HL-60/S4 (cell line): ENCODE data around the gene DYSF.

Experiments
- in situ Hi-C: fragments of 300-500 bp; cut with MboI; formaldehyde crosslinking; loops from 2 replicates; pipeline ENCODE4 v1.14.3; 2022; ENCODE audit warnings: low sequenced_read_pairs

DYSF gene

GRCh38 chr2:71695235-71696120 is 242.1 kb downstream of the DYSF start:
- in situ Hi-C loops = no loop called here

- in situ Hi-C loops = no loop called here
These were observed 243.0 kb downstream of the DYSF start for GRCh38 chr2:71696381-71696780.

- in situ Hi-C loops = no loop called here
These were observed 244.0 kb downstream of the DYSF start for GRCh38 chr2:71697106-71698004.

- in situ Hi-C loops = no loop called here
These were observed 246.1 kb downstream of the DYSF start for GRCh38 chr2:71699428-71699827.

GRCh38 chr2:71700041-71700657 is 246.8 kb downstream of the DYSF start:
- in situ Hi-C loops = no loop called here

- in situ Hi-C loops = no loop called here
These were observed 247.5 kb downstream of the DYSF start for GRCh38 chr2:71700658-71701397.

GRCh38 chr2:71702071-71702970 is 249.0 kb downstream of the DYSF start:
- in situ Hi-C loops = no loop called here

GRCh38 chr2:71702971-71703898 is 249.9 kb downstream of the DYSF start:
- in situ Hi-C loops = no loop called here

GRCh38 chr2:71704131-71704561 is 250.8 kb downstream of the DYSF start:
- in situ Hi-C loops = no loop called here

GRCh38 chr2:71704688-71705087 is 251.3 kb downstream of the DYSF start:
- in situ Hi-C loops = no loop called here

GRCh38 chr2:71705171-71705960 is 252.0 kb downstream of the DYSF start:
- in situ Hi-C loops = no loop called here

- in situ Hi-C loops = no loop called here
These were observed 252.8 kb downstream of the DYSF start for GRCh38 chr2:71706121-71706520.

GRCh38 chr2:71706836-71707235 is 253.5 kb downstream of the DYSF start:
- in situ Hi-C loops = no loop called here

- in situ Hi-C loops = no loop called here
These were observed 257.2 kb downstream of the DYSF start for GRCh38 chr2:71710367-71711132.

GRCh38 chr2:71711133-71711855 is 257.9 kb downstream of the DYSF start:
- in situ Hi-C loops = no loop called here

GRCh38 chr2:71712158-71712818 is 258.9 kb downstream of the DYSF start:
- in situ Hi-C loops = no loop called here
